Spleen (tissue), 7 donors: ENCODE measurements around the gene HCK.

Source experiments
- CTCF ChIP-seq, 11 experiments: fragments of 200-600 bp in 7 of 11; fragments of 450-650 bp in 4 of 11; sonication (generic) in 4 of 11; IDR thresholded peaks in 8 of 11; conservative IDR thresholded peaks in 3 of 11; 1 replicate in 7 of 11; 2 replicates in 4 of 11; pipeline versions ENCODE4 v1.4.0 to v1.8.0; 2016 to 2021; ENCODE audit warnings: antibody characterized with exemption in 11 of 11, inconsistent platforms in 4 of 11, mild to moderate bottlenecking in 1 of 11
- POLR2A ChIP-seq, 3 donors: fragments of 450-650 bp; IDR thresholded peaks; one replicate each; pipeline ENCODE4 v1.5.1; 2017; ENCODE audit warnings: antibody characterized with exemption in 3 of 3, mild to moderate bottlenecking in 1 of 3
- POLR2AphosphoS5 ChIP-seq, 3 donors: sonication (generic); formaldehyde crosslinking; IDR thresholded peaks; one replicate each; pipeline ENCODE4 v1.5.1; 2017; ENCODE audit warnings: antibody characterized with exemption in 3 of 3
- donor health status: DM: no; HTN: no; CAD: no; lungs with moderate emphysema.
- donor health status: DM: no; HTN: no; CAD: no.
- donor health status: DM: no; HTN: no; CAD: no.

DNA sequence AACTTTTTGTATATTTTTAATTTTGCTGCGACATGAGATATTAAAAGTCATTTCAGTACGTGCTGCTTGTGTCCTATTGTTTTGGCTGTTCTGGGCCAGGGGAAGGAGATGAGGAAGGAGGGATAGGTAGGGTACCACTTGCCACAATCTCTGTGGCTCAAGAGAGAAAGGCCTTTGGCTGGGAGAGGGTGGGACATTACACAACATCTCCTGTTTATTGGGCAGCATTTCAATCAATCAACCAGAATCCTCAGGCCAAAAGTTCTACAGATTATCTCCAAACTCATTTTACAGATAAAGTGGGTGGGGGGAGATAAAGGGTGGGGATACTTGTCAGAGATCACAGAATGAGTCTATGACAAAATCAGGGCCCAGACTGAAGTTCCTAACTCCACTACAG is 48.7 kb upstream of the HCK start:
- TF ChIP-seq CTCF (IDR thresholded peaks at IDR 0.05 in 8 of 11, conservative IDR thresholded peaks at IDR 0.05 in 3 of 11), result no peak
- no peak for TF ChIP-seq POLR2A (IDR thresholded peaks at IDR 0.05)
- TF ChIP-seq POLR2AphosphoS5 (IDR thresholded peaks at IDR 0.05), result no peak
